Astrocyte (in vitro differentiated cells and primary cell): ENCODE measurements around the gene OR10A5. TPM values are rescaled to one million over a fixed set of nuclear protein-coding genes. Genes with fewer than 3 reads are reported as not detected.

ENCODE experiments used
- DNase-seq: peaks from one replicate; pipeline ENCODE4 v3.0.0-alpha.2; 2010; ENCODE audit warnings: low read depth
- FAIRE-seq: peaks from 2 replicates; lab custom pipeline; 2011; peaks lifted over from hg19 to GRCh38; lab: Jason Lieb, UNC
- H2AFZ ChIP-seq: 2 replicates; pipeline ENCODE4 v1.6.0; 2012; ENCODE audit warnings: low read depth, low read length, inconsistent platforms
- H3K27ac ChIP-seq: 2 replicates; pipeline ENCODE4 v1.5.1; 2011; ENCODE audit warnings: low read depth, low read length, inconsistent platforms
- H3K27me3 ChIP-seq: 2 replicates; pipeline ENCODE4 v1.6.0; 2011; ENCODE audit warnings: low read length, inconsistent platforms; ENCODE audit not compliant: insufficient read depth
- H3K36me3 ChIP-seq: 2 replicates; pipeline ENCODE4 v1.5.1; 2011; ENCODE audit warnings: low read length, inconsistent platforms; ENCODE audit not compliant: insufficient read depth
- H3K4me1 ChIP-seq: 2 replicates; pipeline ENCODE4 v1.5.1; 2011; ENCODE audit warnings: low read length, inconsistent platforms; ENCODE audit not compliant: insufficient read depth
- H3K4me2 ChIP-seq: 2 replicates; pipeline ENCODE4 v1.6.0; 2012; ENCODE audit warnings: low read length, inconsistent platforms
- H3K4me3 ChIP-seq: 2 replicates; pipeline ENCODE4 v1.5.1; 2011; ENCODE audit warnings: low read depth, mild to moderate bottlenecking, low read length, inconsistent platforms; ENCODE audit not compliant: insufficient read depth
- H3K79me2 ChIP-seq: 2 replicates; pipeline ENCODE4 v1.6.0; 2012; ENCODE audit warnings: mild to moderate bottlenecking, low read length, inconsistent platforms; ENCODE audit not compliant: insufficient read depth
- H3K9ac ChIP-seq: 2 replicates; pipeline ENCODE4 v1.6.0; 2012; ENCODE audit warnings: mild to moderate bottlenecking, low read length, inconsistent platforms
- H3K9me3 ChIP-seq: 2 replicates; pipeline ENCODE4 v1.5.1; 2012; ENCODE audit warnings: low read depth, mild to moderate bottlenecking, low read length, inconsistent platforms; ENCODE audit not compliant: insufficient read depth
- H4K20me1 ChIP-seq: 2 replicates; pipeline ENCODE4 v1.6.0; 2012; ENCODE audit warnings: low read length, inconsistent platforms; ENCODE audit not compliant: insufficient read depth
- H3K27ac Mint-ChIP-seq: one replicate; pipeline ENCODE4 v1.8.0; 2021; ENCODE audit warnings: mild to moderate bottlenecking, mixed read lengths; ENCODE audit not compliant: unreplicated experiment
- H3K27me3 Mint-ChIP-seq: one replicate; pipeline ENCODE4 v1.8.0; 2021; ENCODE audit warnings: low read depth, mixed read lengths; ENCODE audit not compliant: unreplicated experiment
- H3K36me3 Mint-ChIP-seq: one replicate; pipeline ENCODE4 v1.8.0; 2021; ENCODE audit warnings: low read depth, mixed read lengths; ENCODE audit not compliant: unreplicated experiment
- H3K4me1 Mint-ChIP-seq: one replicate; pipeline ENCODE4 v1.8.0; 2021; ENCODE audit warnings: low read depth, mixed read lengths; ENCODE audit not compliant: unreplicated experiment
- H3K4me3 Mint-ChIP-seq: one replicate; pipeline ENCODE4 v1.8.0; 2021; ENCODE audit warnings: mild to moderate bottlenecking, moderate library complexity, mixed read lengths; ENCODE audit not compliant: unreplicated experiment
- H3K9me3 Mint-ChIP-seq: one replicate; pipeline ENCODE4 v1.8.0; 2021; ENCODE audit warnings: mild to moderate bottlenecking, mixed read lengths; ENCODE audit not compliant: unreplicated experiment
- EZH2 ChIP-seq: IDR thresholded peaks from 2 replicates; pipeline ENCODE4 v1.6.1; 2012; ENCODE audit warnings: mild to moderate bottlenecking, low read length, inconsistent platforms; ENCODE audit not compliant: insufficient read depth
- total RNA-seq: library from RNA; stranded (reverse); gene quantifications from 2 replicates; pipeline ENCODE4 v1.2.1, GENCODE V29; 2021
- TF ChIP-seq, protein P1 (sequence below): IDR thresholded peaks from 2 replicates; pipeline ENCODE4 v1.5.1; 2011; ENCODE audit warnings: low read depth, mild to moderate bottlenecking, inconsistent platforms, low read length, moderate library complexity; ENCODE audit not compliant: insufficient read depth

OR10A5 gene
- total RNA-seq, 1 donor from 2014 or later: not detected

GRCh38 chr11:6818967-6819366 lies 26.5 kb upstream of the OR10A5 start:
- Histone ChIP-seq H3K4me2 (no peak overlapping the region), H2AFZ (no peak overlapping the region), H3K36me3 (no peaks in the 10 kb centered on the region), H3K79me2 (no peaks in the 10 kb centered on the region), H3K9me3 (no peaks in the 10 kb centered on the region), H3K27ac (no peak overlapping the region), H3K9ac (no peak overlapping the region), H3K27me3 (no peaks in the 10 kb centered on the region), H3K4me3 (no peak overlapping the region), H3K4me1 (no peaks in the 10 kb centered on the region), H4K20me1 (no peaks in the 10 kb centered on the region)
- H3K27ac Mint-ChIP-seq: no peak overlapping the region
- H3K4me3 Mint-ChIP-seq: no peak overlapping the region
- H3K27me3 Mint-ChIP-seq: no peaks in the 10 kb centered on the region
- TF ChIP-seq EZH2: no peak
- TF ChIP-seq, protein P1, sequence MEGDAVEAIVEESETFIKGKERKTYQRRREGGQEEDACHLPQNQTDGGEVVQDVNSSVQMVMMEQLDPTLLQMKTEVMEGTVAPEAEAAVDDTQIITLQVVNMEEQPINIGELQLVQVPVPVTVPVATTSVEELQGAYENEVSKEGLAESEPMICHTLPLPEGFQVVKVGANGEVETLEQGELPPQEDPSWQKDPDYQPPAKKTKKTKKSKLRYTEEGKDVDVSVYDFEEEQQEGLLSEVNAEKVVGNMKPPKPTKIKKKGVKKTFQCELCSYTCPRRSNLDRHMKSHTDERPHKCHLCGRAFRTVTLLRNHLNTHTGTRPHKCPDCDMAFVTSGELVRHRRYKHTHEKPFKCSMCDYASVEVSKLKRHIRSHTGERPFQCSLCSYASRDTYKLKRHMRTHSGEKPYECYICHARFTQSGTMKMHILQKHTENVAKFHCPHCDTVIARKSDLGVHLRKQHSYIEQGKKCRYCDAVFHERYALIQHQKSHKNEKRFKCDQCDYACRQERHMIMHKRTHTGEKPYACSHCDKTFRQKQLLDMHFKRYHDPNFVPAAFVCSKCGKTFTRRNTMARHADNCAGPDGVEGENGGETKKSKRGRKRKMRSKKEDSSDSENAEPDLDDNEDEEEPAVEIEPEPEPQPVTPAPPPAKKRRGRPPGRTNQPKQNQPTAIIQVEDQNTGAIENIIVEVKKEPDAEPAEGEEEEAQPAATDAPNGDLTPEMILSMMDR: no peak
- no peak for FAIRE-seq
- no peak for DNase-seq
- H3K9me3 Mint-ChIP-seq: peaks cover 2% of the 10 kb centered on the region
- no peaks in the 10 kb centered on the region for H3K36me3 Mint-ChIP-seq
- H3K4me1 Mint-ChIP-seq: no peaks in the 10 kb centered on the region

DNA sequence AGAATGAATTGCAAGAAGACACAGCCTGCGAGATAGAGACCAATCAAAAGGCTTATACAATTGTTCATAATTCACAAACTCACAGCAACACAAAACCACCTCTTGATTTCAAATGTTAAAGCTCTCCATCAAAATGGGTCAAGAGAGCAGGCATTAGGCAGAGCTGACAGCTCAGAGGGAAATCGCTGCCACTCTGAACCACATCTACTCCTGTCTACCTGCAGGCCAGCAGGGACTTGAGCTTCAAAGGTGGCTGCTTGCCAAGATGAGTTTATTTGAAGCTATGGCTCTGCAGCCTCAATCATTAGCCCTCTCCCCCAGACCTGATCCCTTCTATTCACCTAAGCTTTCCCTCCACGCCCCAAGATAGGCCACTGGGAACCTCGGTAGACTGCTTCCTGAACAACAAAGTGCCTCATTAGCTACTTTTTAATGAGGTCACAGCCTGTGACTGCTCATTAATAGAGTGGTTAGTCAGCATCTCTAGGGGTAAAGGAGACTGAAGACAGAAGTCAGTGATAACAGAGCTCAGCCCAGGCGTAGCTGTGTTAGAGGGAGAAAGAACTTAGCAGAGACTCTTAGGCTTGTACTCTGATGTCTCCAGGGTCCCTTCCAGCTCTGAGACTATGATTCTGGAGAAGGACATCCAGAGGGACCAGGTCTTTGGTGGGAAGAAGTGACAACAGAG lies 21.2 kb upstream of the OR10A5 start:
- Mint-ChIP-seq H3K27ac (no peak overlapping the region), H3K4me1 (no peaks in the 10 kb centered on the region), H3K9me3 (no peaks in the 10 kb centered on the region), H3K4me3 (no peak overlapping the region), H3K27me3 (no peaks in the 10 kb centered on the region), H3K36me3 (no peaks in the 10 kb centered on the region)
- no peak overlapping the region for H3K27ac ChIP-seq
- H3K4me1 ChIP-seq: no peaks in the 10 kb centered on the region
- no peaks in the 10 kb centered on the region for H3K79me2 ChIP-seq
- H3K4me3 ChIP-seq: no peak overlapping the region
- H3K27me3 ChIP-seq: no peaks in the 10 kb centered on the region
- no peaks in the 10 kb centered on the region for H4K20me1 ChIP-seq
- DNase-seq: no peak
- H3K36me3 ChIP-seq: no peaks in the 10 kb centered on the region
- TF ChIP-seq, protein P1: no peak
- TF ChIP-seq EZH2: no peak
- H3K4me2 ChIP-seq: no peak overlapping the region
- no peak for FAIRE-seq
- no peak overlapping the region for H2AFZ ChIP-seq
- H3K9me3 ChIP-seq: no peaks in the 10 kb centered on the region
- no peak overlapping the region for H3K9ac ChIP-seq

GRCh38 chr11:6825231-6825744 lies 20.2 kb upstream of the OR10A5 start:
- no peaks in the 10 kb centered on the region for H3K9me3 ChIP-seq
- H3K4me2 ChIP-seq: no peak overlapping the region
- H3K4me1 ChIP-seq: no peaks in the 10 kb centered on the region
- no peaks in the 10 kb centered on the region for H3K27me3 ChIP-seq
- FAIRE-seq (no peak), DNase-seq (no peak)
- H3K79me2 ChIP-seq: no peaks in the 10 kb centered on the region
- Mint-ChIP-seq H3K4me1 (no peaks in the 10 kb centered on the region), H3K27ac (no peak overlapping the region), H3K9me3 (no peaks in the 10 kb centered on the region), H3K4me3 (no peak overlapping the region), H3K27me3 (no peaks in the 10 kb centered on the region), H3K36me3 (no peaks in the 10 kb centered on the region)
- H3K27ac ChIP-seq: no peak overlapping the region
- no peak for TF ChIP-seq EZH2
- TF ChIP-seq, protein P1: no peak
- H3K36me3 ChIP-seq: no peaks in the 10 kb centered on the region
- H2AFZ ChIP-seq: no peak overlapping the region
- H4K20me1 ChIP-seq: no peaks in the 10 kb centered on the region
- H3K4me3 ChIP-seq: no peak overlapping the region
- H3K9ac ChIP-seq: no peak overlapping the region
